GM12872 (cell line): ENCODE measurements around the gene PTGIS.

Experiments
- CTCF ChIP-seq: IDR thresholded peaks from 3 replicates; pipeline ENCODE4 v1.5.1; 2011; ENCODE audit warnings: low read depth, mild to moderate bottlenecking, low read length, moderate library complexity; ENCODE audit not compliant: insufficient read depth

Gene PTGIS

GRCh38 chr20:49578436-49578835 lies 10.5 kb upstream of the PTGIS start:
- no peak for TF ChIP-seq CTCF

- no peak for TF ChIP-seq CTCF
These were observed 7.7 kb upstream of the PTGIS start for GRCh38 chr20:49575551-49576060.

GRCh38 chr20:49573900-49574416 lies 6.0 kb upstream of the PTGIS start:
- TF ChIP-seq CTCF: no peak

- no peak for TF ChIP-seq CTCF
These were observed 4.9 kb upstream of the PTGIS start for GRCh38 chr20:49572857-49573256.

- no peak for TF ChIP-seq CTCF
These were observed 3.6 kb upstream of the PTGIS start for GRCh38 chr20:49571553-49571835.

GRCh38 chr20:49570828-49571552 lies 3.1 kb upstream of the PTGIS start:
- no peak for TF ChIP-seq CTCF

- no peak for TF ChIP-seq CTCF
These were observed 2.4 kb upstream of the PTGIS start for GRCh38 chr20:49570161-49570827.
